NT2/D1 (cell line): ENCODE measurements around the gene POLE.

Source experiments
- SUZ12 ChIP-seq: IDR thresholded peaks from 2 replicates; pipeline ENCODE4 v1.6.1; 2011; ENCODE audit not compliant: insufficient read length, insufficient read depth; ENCODE audit errors: extremely low read depth
- YY1 ChIP-seq: IDR thresholded peaks from 2 replicates; pipeline ENCODE4 v1.6.1; 2011; ENCODE audit not compliant: insufficient read length, insufficient read depth
- ZNF274 ChIP-seq: IDR thresholded peaks from 2 replicates; pipeline ENCODE4 v1.6.1; 2011; ENCODE audit warnings: mild to moderate bottlenecking, low read depth, low read length

GRCh38 chr12:132592282-132592970 lies 94.7 kb downstream of the POLE start:
- no peak for TF ChIP-seq SUZ12
- no peak for TF ChIP-seq YY1
- TF ChIP-seq ZNF274 = no peak
